Endothelial cell of umbilical vein (primary cell): ENCODE measurements around the gene SDK2. TPM values are rescaled to one million over a fixed set of nuclear protein-coding genes. Genes with fewer than 3 reads are reported as not detected.

Experiments
- BruUV-seq: library from RNA; stranded (reverse); fragments of 400-500 nt; replicated peaks from 2 replicates; lab custom pipeline; 2021; lab: Mats Ljungman, UMichigan
- CTCF ChIA-PET: fragments of 300-600, 350-600 bp; sonication (Branson Sonifier 250); formaldehyde crosslinking; loops from one replicate; lab custom pipeline; 2021; ENCODE audit warnings: antibody characterized with exemption, inconsistent platforms; lab: Charles Lee
- POLR2A ChIA-PET: fragments of 300-600, 350-600 bp; sonication (Branson Sonifier 250); formaldehyde crosslinking; loops from one replicate; lab custom pipeline; 2021; ENCODE audit warnings: antibody characterized with exemption, inconsistent platforms; lab: Charles Lee
- DNase-seq: peaks from one replicate; pipeline ENCODE4 v3.0.0-alpha.2; 2011; ENCODE audit warnings: low read depth, low spot score
- FAIRE-seq: peaks from 2 replicates; lab custom pipeline; 2011; peaks lifted over from hg19 to GRCh38; lab: Jason Lieb, UNC
- H2AFZ ChIP-seq: 2 replicates; pipeline ENCODE4 v1.6.0; 2012; ENCODE audit warnings: low read depth, low read length, control low read depth, inconsistent platforms
- H3K27ac ChIP-seq: 2 replicates; pipeline ENCODE4 v1.5.1; 2011; ENCODE audit warnings: low read depth, mild to moderate bottlenecking, control low read depth, low read length, moderate library complexity; ENCODE audit not compliant: insufficient read depth
- H3K27me3 ChIP-seq, 2 experiments: 2 replicates each; pipeline versions ENCODE4 v1.6.0 to v1.6.1; 2011; ENCODE audit warnings: low read length in 2 of 2, mixed read lengths in 1 of 2; ENCODE audit not compliant: control insufficient read depth in 2 of 2, insufficient read depth in 2 of 2
- H3K36me3 ChIP-seq, 2 experiments: 2 replicates in 1 of 2; 3 replicates in 1 of 2; pipeline ENCODE4 v1.5.1; 2011; ENCODE audit warnings: low read length in 2 of 2, mild to moderate bottlenecking in 1 of 2, moderate library complexity in 1 of 2; ENCODE audit not compliant: control insufficient read depth in 2 of 2, insufficient read depth in 2 of 2; ENCODE audit errors: extremely low read depth in 1 of 2
- H3K4me1 ChIP-seq: 3 replicates; pipeline ENCODE4 v1.5.1; 2011; ENCODE audit warnings: mild to moderate bottlenecking, low read length; ENCODE audit not compliant: control insufficient read depth, insufficient read depth; ENCODE audit errors: extremely low read depth
- H3K4me2 ChIP-seq: 2 replicates; pipeline ENCODE4 v1.6.1; 2011; ENCODE audit warnings: low read length, control low read depth, mixed read lengths; ENCODE audit not compliant: insufficient read depth
- H3K4me3 ChIP-seq, 3 experiments: fragments of 200-600 bp in 1 of 3; sonication (generic), shearing (Covaris generic) in 1 of 3; replicated peaks in 1 of 3; 2 replicates each; pipeline ENCODE4 v1.5.1; 2011 to 2016; ENCODE audit warnings: control low read depth in 3 of 3, low read length in 3 of 3, mild to moderate bottlenecking in 2 of 3, inconsistent platforms in 1 of 3, low read depth in 1 of 3, moderate library complexity in 1 of 3; ENCODE audit not compliant: insufficient read depth in 1 of 3
- H3K79me2 ChIP-seq: 2 replicates; pipeline ENCODE4 v1.6.0; 2012; ENCODE audit warnings: low read length, inconsistent platforms; ENCODE audit not compliant: control insufficient read depth, insufficient read depth
- H3K9ac ChIP-seq: replicated peaks from 2 replicates; pipeline ENCODE3; 2011; ENCODE audit warnings: low read length, control low read depth; ENCODE audit not compliant: insufficient read depth; ENCODE audit errors: extremely low read depth
- H3K9me1 ChIP-seq: replicated peaks from 3 replicates; pipeline ENCODE4 v1.6.0; 2011; ENCODE audit warnings: mild to moderate bottlenecking, low read length; ENCODE audit not compliant: control insufficient read depth, insufficient read depth; ENCODE audit errors: extremely low read depth
- H3K9me3 ChIP-seq: replicated peaks from 2 replicates; pipeline ENCODE4 v1.5.1; 2012; ENCODE audit warnings: low read length, inconsistent platforms; ENCODE audit not compliant: control insufficient read depth, insufficient read depth
- H4K20me1 ChIP-seq: replicated peaks from 2 replicates; pipeline ENCODE3; 2011; ENCODE audit warnings: mild to moderate bottlenecking, low read length; ENCODE audit not compliant: control insufficient read depth, insufficient read depth; ENCODE audit errors: extremely low read depth
- EZH2 ChIP-seq: IDR thresholded peaks from 2 replicates; pipeline ENCODE4 v1.6.1; 2012; ENCODE audit warnings: borderline replicate concordance, low read depth, mild to moderate bottlenecking, moderate library complexity, low read length, inconsistent platforms; ENCODE audit not compliant: severe bottlenecking
- dilution Hi-C: fragments of 300-500 bp; cut with MboI; formaldehyde crosslinking; loops from one replicate; pipeline ENCODE4 v1.15.0; 2019; ENCODE audit warnings: low sequenced_read_pairs; ENCODE audit not compliant: extremely low pct_ligation_motif_present
- intact Hi-C: fragments of 100-400 bp; cut with micrococcal nuclease; formaldehyde crosslinking; loops from one replicate; pipeline ENCODE4 v1.10.0; 2022
- polyA plus RNA-seq, 4 experiments: library from polyadenylated mRNA; depleted of rRNA in 3 of 4; stranded (reverse) in 3 of 4; unstranded in 1 of 4; fragments of >200 nt; gene quantifications; 2 replicates each; pipeline versions ENCODE4 v1.2.1 to v1.2.3, GENCODE V29; 2011 to 2012; ENCODE audit warnings: missing spikeins in 1 of 4
- total RNA-seq: library from RNA; stranded (reverse); gene quantifications from 2 replicates; pipeline ENCODE4 v1.2.3, GENCODE V29; 2021
- TF ChIP-seq, protein P1 (sequence below), 2 donors: IDR thresholded peaks; 1 replicate in 1 of 2; 2 replicates in 1 of 2; pipeline ENCODE4 v1.5.1; 2011; ENCODE audit warnings: low read length in 2 of 2, mild to moderate bottlenecking in 2 of 2, moderate library complexity in 2 of 2, control low read depth in 1 of 2, inconsistent platforms in 1 of 2, low read depth in 1 of 2; ENCODE audit not compliant: insufficient read depth in 1 of 2; ENCODE audit errors: extremely low read depth in 1 of 2

Gene SDK2
- total and polyA plus RNA-seq, 2 donors (not counting 3 experiments of a cell fraction or from before 2014, with no cell fraction given) = not detected

DNA sequence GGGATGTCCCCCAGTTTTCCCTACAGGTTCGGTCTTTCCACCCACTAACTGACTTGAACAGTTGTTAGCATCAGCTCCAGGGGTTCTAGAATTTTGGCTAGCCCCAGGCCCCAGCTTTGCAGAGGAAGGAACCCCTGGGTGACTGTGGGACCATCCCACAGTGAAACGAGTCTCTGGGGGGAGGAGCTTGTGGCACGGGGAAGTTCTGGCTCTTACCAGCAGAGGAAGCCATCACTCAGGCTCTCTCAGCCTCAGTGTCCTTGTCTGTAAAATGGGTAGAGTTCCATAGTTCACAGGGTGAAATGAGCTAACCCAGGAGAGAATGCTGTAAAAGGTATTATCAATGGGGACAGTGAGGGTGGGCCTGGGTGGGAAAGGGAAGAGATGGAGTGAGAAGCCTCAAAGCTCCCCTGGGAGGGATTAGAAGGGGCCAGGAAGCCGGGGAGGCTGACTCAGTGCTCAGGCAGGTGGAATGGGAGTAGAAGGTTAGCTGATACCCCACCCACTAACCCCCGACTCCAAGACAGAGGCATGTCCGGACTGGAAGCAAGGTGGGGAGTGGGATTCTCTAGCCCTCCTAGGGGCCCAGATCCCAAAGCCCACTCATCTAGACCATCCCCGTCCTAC, 301.6 kb downstream of the SDK2 start:
- no peaks in the 10 kb centered on the region for H3K9me1 ChIP-seq
- dilution Hi-C loops = no loop called here

More for the DNA sequence above, 301.6 kb downstream of the SDK2 start:
- Histone ChIP-seq H2AFZ (peak overlapping the region; percentile 76), H3K27me3 (no peaks in the 10 kb centered on the region), H3K4me2 (no peak overlapping the region), H4K20me1 (no peaks in the 10 kb centered on the region), H3K36me3 (no peaks in the 10 kb centered on the region), H3K4me3 (no peak overlapping the region), H3K27ac (peak overlapping the region; percentile 16), H3K4me1 (peaks cover 8% of the 10 kb centered on the region), H3K9ac (peak overlapping the region; percentile 48), H3K9me3 (no peaks in the 10 kb centered on the region), H3K79me2 (no peaks in the 10 kb centered on the region)
- intact Hi-C loops = loop anchor here (1.0 kb wide), 1 partner anchor 31 kb away; no protein-coding TSS in a partner anchor
- TF ChIP-seq, protein P1, sequence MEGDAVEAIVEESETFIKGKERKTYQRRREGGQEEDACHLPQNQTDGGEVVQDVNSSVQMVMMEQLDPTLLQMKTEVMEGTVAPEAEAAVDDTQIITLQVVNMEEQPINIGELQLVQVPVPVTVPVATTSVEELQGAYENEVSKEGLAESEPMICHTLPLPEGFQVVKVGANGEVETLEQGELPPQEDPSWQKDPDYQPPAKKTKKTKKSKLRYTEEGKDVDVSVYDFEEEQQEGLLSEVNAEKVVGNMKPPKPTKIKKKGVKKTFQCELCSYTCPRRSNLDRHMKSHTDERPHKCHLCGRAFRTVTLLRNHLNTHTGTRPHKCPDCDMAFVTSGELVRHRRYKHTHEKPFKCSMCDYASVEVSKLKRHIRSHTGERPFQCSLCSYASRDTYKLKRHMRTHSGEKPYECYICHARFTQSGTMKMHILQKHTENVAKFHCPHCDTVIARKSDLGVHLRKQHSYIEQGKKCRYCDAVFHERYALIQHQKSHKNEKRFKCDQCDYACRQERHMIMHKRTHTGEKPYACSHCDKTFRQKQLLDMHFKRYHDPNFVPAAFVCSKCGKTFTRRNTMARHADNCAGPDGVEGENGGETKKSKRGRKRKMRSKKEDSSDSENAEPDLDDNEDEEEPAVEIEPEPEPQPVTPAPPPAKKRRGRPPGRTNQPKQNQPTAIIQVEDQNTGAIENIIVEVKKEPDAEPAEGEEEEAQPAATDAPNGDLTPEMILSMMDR (IDR thresholded peaks at IDR 0.05; ENCODE audit: extremely low read depth in 1 of 2, insufficient read depth in 1 of 2, low read depth in 1 of 2, low read length in 2 of 2) = peak in 1 of 2 donors; percentile 13
- no peak for TF ChIP-seq EZH2
- TSS peak; percentile 48 for BruUV-seq
- FAIRE-seq (no peak), DNase-seq (no peak)
- ChIA-PET POLR2A (no interaction called here), CTCF (interaction anchor here (0.6 to 2.6 kb wide), 8 partner anchors 9 to 146 kb away, joined by 3 to 28 read pairs (median 4); partner anchors contain the start of gene CDC42EP4)
